ENCODE results near the gene ACAP2.
"Not testable (repeated sequence)": the region's sequence is repeated elsewhere in the genome, so short reads cannot be mapped to it uniquely, and the experiment has no call there.

The ACAP2 gene

GRCh38 chr3:195249858-195250464 is 192.9 kb downstream of the ACAP2 start:
- in situ Hi-C loops (cut with MboI; ENCODE audit: low sequenced_read_pairs), result loop anchor here (25.0 kb wide), 1 partner anchor 913 kb away; no protein-coding TSS in a partner anchor

- in situ Hi-C loops (cut with MboI; ENCODE audit: low sequenced_read_pairs), result no loop called here
Measured at GRCh38 chr3:195249057-195249770, 193.6 kb downstream of the ACAP2 start.

- in situ Hi-C loops (cut with MboI; ENCODE audit: low sequenced_read_pairs), result no loop called here
Measured at GRCh38 chr3:195248281-195248680, 194.5 kb downstream of the ACAP2 start.

GRCh38 chr3:195247863-195248189 is 195.0 kb downstream of the ACAP2 start:
- in situ Hi-C loops (cut with MboI; ENCODE audit: low sequenced_read_pairs), result no loop called here

GRCh38 chr3:195247086-195247862 is 195.5 kb downstream of the ACAP2 start:
- in situ Hi-C loops (cut with MboI; ENCODE audit: low sequenced_read_pairs), result no loop called here

- in situ Hi-C loops (cut with MboI; ENCODE audit: low sequenced_read_pairs), result no loop called here
Measured at GRCh38 chr3:195246581-195246995, 196.2 kb downstream of the ACAP2 start.

GRCh38 chr3:195245531-195245951 is 197.3 kb downstream of the ACAP2 start:
- in situ Hi-C loops (cut with MboI; ENCODE audit: low sequenced_read_pairs), result no loop called here

- in situ Hi-C loops (cut with MboI; ENCODE audit: low sequenced_read_pairs), result no loop called here
Measured at GRCh38 chr3:195241592-195242355, 201.0 kb downstream of the ACAP2 start.

GRCh38 chr3:195240939-195241338 is 201.9 kb downstream of the ACAP2 start:
- in situ Hi-C loops (cut with MboI; ENCODE audit: low sequenced_read_pairs), result no loop called here

- in situ Hi-C loops (cut with MboI; ENCODE audit: low sequenced_read_pairs), result no loop called here
Measured at GRCh38 chr3:195240171-195240701, 202.6 kb downstream of the ACAP2 start.

GRCh38 chr3:195239121-195239520 is 203.7 kb downstream of the ACAP2 start:
- in situ Hi-C loops (cut with MboI; ENCODE audit: low sequenced_read_pairs), result no loop called here

GRCh38 chr3:195238586-195239118 is 204.2 kb downstream of the ACAP2 start:
- in situ Hi-C loops (cut with MboI; ENCODE audit: low sequenced_read_pairs), result no loop called here

- in situ Hi-C loops (cut with MboI; ENCODE audit: low sequenced_read_pairs), result no loop called here
Measured at GRCh38 chr3:195238081-195238571, 204.7 kb downstream of the ACAP2 start.

GRCh38 chr3:195236801-195237570 is 205.8 kb downstream of the ACAP2 start:
- in situ Hi-C loops (cut with MboI; ENCODE audit: low sequenced_read_pairs), result no loop called here

GRCh38 chr3:195236076-195236798 is 206.6 kb downstream of the ACAP2 start:
- in situ Hi-C loops (cut with MboI; ENCODE audit: low sequenced_read_pairs), result no loop called here

- in situ Hi-C loops (cut with MboI; ENCODE audit: low sequenced_read_pairs), result no loop called here
Measured at GRCh38 chr3:195230244-195230643, 212.6 kb downstream of the ACAP2 start.

- in situ Hi-C loops (cut with MboI; ENCODE audit: low sequenced_read_pairs), result not testable (repeated sequence)
Measured at GRCh38 chr3:195228886-195229285, 213.9 kb downstream of the ACAP2 start.

GRCh38 chr3:195227871-195228270 is 214.9 kb downstream of the ACAP2 start:
- in situ Hi-C loops (cut with MboI; ENCODE audit: low sequenced_read_pairs), result no loop called here

GRCh38 chr3:195226900-195227447 is 215.8 kb downstream of the ACAP2 start:
- in situ Hi-C loops (cut with MboI; ENCODE audit: low sequenced_read_pairs), result no loop called here

Data from HL-60/S4 (cell line).